HCT116 (cell line): Measurements from ENCODE around the gene MTMR10. TPM values are rescaled to one million over a fixed set of nuclear protein-coding genes. Genes with fewer than 3 reads are reported as not detected.

Source experiments
- ATAC-seq: fragments of 200-7000 bp; cut with Tn5 transposase; 2 replicates; pipeline ENCODE4 v1.9.1; 2020; ENCODE audit warnings: mild to moderate bottlenecking, moderate library complexity
- BruUV-seq: library from RNA; stranded (reverse); fragments of 400-500 nt; replicated peaks from 2 replicates; lab custom pipeline; 2021; lab: Mats Ljungman, UMichigan
- CTCF ChIA-PET: fragments of 300-600 bp; sonication (Branson Sonifier 250); formaldehyde crosslinking; loops from one replicate; lab custom pipeline; 2021; ENCODE audit warnings: antibody characterized with exemption; lab: Charles Lee
- POLR2A ChIA-PET: fragments of 300-600, 350-600 bp; sonication (Branson Sonifier 250); formaldehyde crosslinking; loops from one replicate; lab custom pipeline; 2021; ENCODE audit warnings: antibody characterized with exemption; lab: Charles Lee
- RAD21 ChIA-PET, 2 experiments: fragments of 300-600 bp; sonication (Branson Sonifier 250); formaldehyde crosslinking; loops; one replicate each; lab custom pipeline; 2023; ENCODE audit warnings: low total read pairs in 2 of 2; ENCODE audit not compliant: uncharacterized antibody in 2 of 2, unreplicated experiment in 2 of 2, low non-redundant PET in 1 of 2; lab: Charles Lee
- DNase-seq: peaks from one replicate; pipeline ENCODE4 v3.0.0-alpha.2; 2010; ENCODE audit warnings: low read depth, low spot score
- H2AFZ ChIP-seq: fragments of 200-600 bp; shearing (Covaris generic), sonication (generic); 2 replicates; pipeline ENCODE4 v1.6.1; 2017; ENCODE audit warnings: low read depth, mixed run types, mixed read lengths, antibody characterized with exemption, low read length; ENCODE audit not compliant: poor library complexity, severe bottlenecking
- H3K27ac ChIP-seq: 2 replicates; pipeline ENCODE4 v1.5.1; 2012; ENCODE audit warnings: low read depth, low read length
- H3K27me3 ChIP-seq: fragments of 200-600 bp; sonication (generic); 2 replicates; pipeline ENCODE4 v1.6.1; 2016; ENCODE audit warnings: mixed run types, low read length, mixed read lengths; ENCODE audit not compliant: insufficient read depth
- H3K36me3 ChIP-seq, 2 experiments: fragments of 200-500 bp in 1 of 2; fragments of 200-600 bp in 1 of 2; sonication (Bioruptor generic) in 1 of 2; sonication (generic) in 1 of 2; 2 replicates each; pipeline versions ENCODE4 v1.5.1 to v1.6.1; 2014 to 2016; ENCODE audit warnings: low read length in 2 of 2, inconsistent platforms in 1 of 2, mixed read lengths in 1 of 2, mixed run types in 1 of 2; ENCODE audit not compliant: insufficient read depth in 2 of 2, control insufficient read depth in 1 of 2
- H3K4me1 ChIP-seq, 2 experiments: fragments of 200-600 bp in 1 of 2; sonication (generic) in 1 of 2; 2 replicates each; pipeline versions ENCODE4 v1.5.1 to v1.6.1; 2012 to 2017; ENCODE audit warnings: low read length in 2 of 2, inconsistent platforms in 1 of 2, mild to moderate bottlenecking in 1 of 2, mixed read lengths in 1 of 2, mixed run types in 1 of 2, moderate library complexity in 1 of 2; ENCODE audit not compliant: insufficient read depth in 2 of 2, control insufficient read depth in 1 of 2
- H3K4me2 ChIP-seq: fragments of 200-600 bp; sonication (generic); 2 replicates; pipeline ENCODE4 v1.6.1; 2017; ENCODE audit warnings: mixed run types, low read length, mixed read lengths
- H3K4me3 ChIP-seq, 2 experiments: fragments of 200-600 bp in 1 of 2; sonication (generic) in 1 of 2; replicated peaks in 1 of 2; 2 replicates each; pipeline ENCODE4 v1.5.1; 2011 to 2016; ENCODE audit warnings: low read length in 2 of 2, control low read depth in 1 of 2, low read depth in 1 of 2, mild to moderate bottlenecking in 1 of 2, mixed read lengths in 1 of 2, mixed run types in 1 of 2
- H3K79me2 ChIP-seq: fragments of 200-600 bp; sonication (generic); 2 replicates; pipeline ENCODE4 v1.6.1; 2017; ENCODE audit warnings: mild to moderate bottlenecking, mixed run types, low read length, moderate library complexity, mixed read lengths; ENCODE audit not compliant: insufficient read depth
- H3K9ac ChIP-seq: fragments of 200-600 bp; sonication (generic); 2 replicates; pipeline ENCODE4 v1.6.1; 2016; ENCODE audit warnings: low read length, mixed read lengths
- H3K9me2 ChIP-seq: fragments of 200-600 bp; sonication (generic), shearing (Covaris generic); 2 replicates; pipeline ENCODE4 v1.6.1; 2017; ENCODE audit warnings: mixed run types, mild to moderate bottlenecking, moderate library complexity; ENCODE audit not compliant: insufficient read depth
- H3K9me3 ChIP-seq, 2 experiments: fragments of 200-500 bp in 1 of 2; fragments of 200-600 bp in 1 of 2; sonication (Bioruptor generic) in 1 of 2; sonication (generic) in 1 of 2; 2 replicates each; pipeline ENCODE4 v1.6.1; 2014 to 2017; ENCODE audit warnings: low read length in 2 of 2, mixed read lengths in 2 of 2, inconsistent platforms in 1 of 2, low read depth in 1 of 2, mild to moderate bottlenecking in 1 of 2, mixed run types in 1 of 2, moderate library complexity in 1 of 2; ENCODE audit not compliant: control insufficient read depth in 1 of 2, insufficient read depth in 1 of 2
- H4K20me1 ChIP-seq: fragments of 200-600 bp; sonication (generic), shearing (Covaris generic); 2 replicates; pipeline ENCODE4 v1.6.1; 2017; ENCODE audit warnings: mixed run types, mild to moderate bottlenecking, moderate library complexity; ENCODE audit not compliant: insufficient read depth
- CBX3 ChIP-seq: IDR thresholded peaks from 2 replicates; pipeline ENCODE4 v1.6.1; 2012; ENCODE audit warnings: low read depth
- CTCF ChIP-seq, 3 experiments: fragments of 200-600 bp in 1 of 3; sonication (generic) in 1 of 3; IDR thresholded peaks in 2 of 3; conservative IDR thresholded peaks in 1 of 3; 2 replicates each; pipeline ENCODE4 v1.5.1; 2012 to 2017; ENCODE audit warnings: low read depth in 2 of 3, low read length in 2 of 3, antibody characterized with exemption in 1 of 3, borderline replicate concordance in 1 of 3, control low read depth in 1 of 3, mild to moderate bottlenecking in 1 of 3, mixed read lengths in 1 of 3, mixed run types in 1 of 3, moderate library complexity in 1 of 3; ENCODE audit not compliant: insufficient read depth in 1 of 3
- EGR1 ChIP-seq: IDR thresholded peaks from 2 replicates; pipeline ENCODE4 v1.6.1; 2012; ENCODE audit warnings: low read depth
- EZH2 ChIP-seq: fragments of 200-600 bp; sonication (generic); IDR thresholded peaks from 2 replicates; pipeline ENCODE4 v1.6.1; 2017; ENCODE audit warnings: antibody characterized with exemption, mixed run types
- POLR2AphosphoS5 ChIP-seq: IDR thresholded peaks from 2 replicates; pipeline ENCODE4 v1.6.1; 2011; ENCODE audit warnings: mild to moderate bottlenecking, low read depth, low read length, moderate library complexity
- REST ChIP-seq: IDR thresholded peaks from 2 replicates; pipeline ENCODE4 v1.6.1; 2012; ENCODE audit warnings: low read depth
- SIN3A ChIP-seq: IDR thresholded peaks from 2 replicates; pipeline ENCODE4 v1.6.1; 2012; ENCODE audit warnings: low read depth
- YY1 ChIP-seq: IDR thresholded peaks from 2 replicates; pipeline ENCODE4 v1.6.1; 2011; ENCODE audit warnings: low read length, low read depth, moderate library complexity, mild to moderate bottlenecking; ENCODE audit not compliant: insufficient replicate concordance; ENCODE audit errors: extremely low read depth
- ZFX ChIP-seq: fragments of 450-650 bp; IDR thresholded peaks from 2 replicates; pipeline ENCODE4 v1.6.1; 2017
- intact Hi-C: fragments of 100-400 bp; cut with micrococcal nuclease; formaldehyde crosslinking; loops from 2 replicates; pipeline ENCODE4 v1.10.0; 2022
- total RNA-seq: library from RNA; stranded (reverse); gene quantifications from one replicate; pipeline ENCODE4 v1.2.1, GENCODE V29; 2021; ENCODE audit not compliant: unreplicated experiment
- TF ChIP-seq, protein P1 (sequence below): IDR thresholded peaks from 2 replicates; pipeline ENCODE4 v1.6.1; 2012

MTMR10 gene
- total RNA-seq, 1 experiment from 2014 or later = 13.4 TPM

DNA sequence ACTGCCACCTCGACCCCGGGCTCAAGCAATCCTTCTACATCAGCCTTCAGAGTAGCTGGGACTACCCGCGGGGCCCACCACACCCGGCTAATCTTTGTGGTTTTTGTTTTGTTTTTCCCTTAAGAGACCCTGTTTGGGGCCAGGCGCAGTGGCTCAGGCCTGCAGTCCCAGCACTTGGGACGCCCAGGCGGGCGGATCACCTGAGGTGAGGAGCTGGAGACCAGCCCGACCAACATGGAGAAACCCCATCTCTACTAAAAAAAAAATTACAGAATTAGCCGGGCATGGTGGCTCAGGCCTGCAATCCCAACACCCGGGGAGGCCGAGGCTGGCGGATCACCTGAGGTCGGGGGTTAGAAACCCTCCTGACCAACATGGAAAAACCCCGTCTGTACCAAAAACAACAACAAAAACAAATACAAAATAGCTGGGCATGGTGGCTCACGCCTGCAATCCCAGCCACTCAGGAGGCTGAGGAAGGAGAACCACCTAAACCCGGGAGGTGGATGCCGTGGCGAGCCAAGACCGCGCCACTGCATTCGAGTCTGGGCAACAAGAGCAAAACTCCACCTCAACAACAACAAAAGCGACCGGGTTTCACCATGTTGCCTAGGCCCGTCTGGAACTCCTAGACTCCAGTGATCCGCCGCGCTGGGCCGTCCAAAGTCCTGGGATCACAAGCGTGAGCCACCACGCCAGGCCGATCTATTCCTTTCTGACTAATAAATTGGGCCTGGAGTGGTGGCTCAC lies 95.8 kb downstream of the MTMR10 start (continued):
- TF ChIP-seq EGR1 (no peak), CBX3 (no peak), CTCF (IDR thresholded peaks at IDR 0.05 in 2 of 3, conservative IDR thresholded peaks at IDR 0.05 in 1 of 3; ENCODE audit: borderline replicate concordance in 1 of 3, insufficient read depth in 1 of 3, low read depth in 2 of 3, low read length in 2 of 3) (no peak)

DNA sequence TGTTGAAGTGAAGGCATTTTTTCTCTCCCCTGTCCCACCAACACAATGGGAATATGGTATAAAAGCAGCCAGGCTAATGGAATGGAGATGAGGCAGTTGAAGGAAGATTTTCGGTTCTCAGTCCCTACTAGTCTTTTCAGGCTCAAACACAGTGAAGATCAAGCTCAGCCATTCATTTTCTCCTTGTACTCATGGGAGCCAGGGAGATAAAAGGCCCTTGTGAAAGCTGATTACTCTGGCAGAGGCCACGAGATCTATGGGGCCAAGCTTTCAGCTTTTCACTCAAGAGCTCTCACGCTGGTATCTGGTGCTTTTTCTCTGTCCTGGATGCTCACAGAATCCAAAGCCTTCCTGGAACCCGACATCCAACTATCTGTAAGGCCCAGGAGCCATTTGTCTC lies 102.2 kb downstream of the MTMR10 start:
- no peak overlapping the region for H3K4me3 ChIP-seq
- no peaks in the 10 kb centered on the region for H3K27me3 ChIP-seq
- H3K9ac ChIP-seq = no peak overlapping the region
- no peaks in the 10 kb centered on the region for H4K20me1 ChIP-seq
- ChIA-PET CTCF (no interaction called here), RAD21 (no interaction called here), POLR2A (no interaction called here)
- H2AFZ ChIP-seq = no peak overlapping the region
- no peak overlapping the region for H3K27ac ChIP-seq
- H3K79me2 ChIP-seq = no peaks in the 10 kb centered on the region
- intact Hi-C loops = no loop called here
- H3K36me3 ChIP-seq = no peaks in the 10 kb centered on the region
- no TSS peak for BruUV-seq
- no peak for DNase-seq
- no peak for TF ChIP-seq SIN3A
- TF ChIP-seq, protein P1, sequence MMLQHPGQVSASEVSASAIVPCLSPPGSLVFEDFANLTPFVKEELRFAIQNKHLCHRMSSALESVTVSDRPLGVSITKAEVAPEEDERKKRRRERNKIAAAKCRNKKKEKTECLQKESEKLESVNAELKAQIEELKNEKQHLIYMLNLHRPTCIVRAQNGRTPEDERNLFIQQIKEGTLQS = no peak
- no peak for TF ChIP-seq ZFX
- TF ChIP-seq YY1 = no peak
- TF ChIP-seq POLR2AphosphoS5 = no peak
- no peak for TF ChIP-seq EZH2
- TF ChIP-seq REST = no peak
- no peak for ATAC-seq
- peaks cover 5 to 6% of the 10 kb centered on the region in 2 experiments; a peak in 3 of 4 replicates for H3K4me1 ChIP-seq
- no peak overlapping the region for H3K4me2 ChIP-seq
- H3K9me2 ChIP-seq = no peaks in the 10 kb centered on the region
- no peaks in the 10 kb centered on the region for H3K9me3 ChIP-seq
